HepG2 (cell line): ENCODE measurements around the gene MLX. TPM values are rescaled to one million over a fixed set of nuclear protein-coding genes. Genes with fewer than 3 reads are reported as not detected.

Experiments used
- AGO1 ChIP-seq: fragments of 200-400 bp; formaldehyde crosslinking; IDR thresholded peaks from 2 replicates; pipeline ENCODE4 v1.6.1; 2017; ENCODE audit warnings: mild to moderate bottlenecking, low read depth, low read length, moderate library complexity; ENCODE audit not compliant: poor library complexity, severe bottlenecking
- ARNT2 ChIP-seq: sonication (generic); formaldehyde crosslinking; IDR thresholded peaks from 2 replicates; pipeline ENCODE4 v1.8.0; 2022; ENCODE audit warnings: mild to moderate bottlenecking, low read depth, missing genetic modification reagents, moderate library complexity
- EP300 ChIP-seq, 3 experiments: sonication (generic) in 1 of 3; formaldehyde crosslinking in 1 of 3; IDR thresholded peaks; 2 replicates each; pipeline versions ENCODE4 v1.5.1 to v1.6.1; 2011 to 2020; ENCODE audit warnings: low read depth in 2 of 3, low read length in 2 of 3, borderline replicate concordance in 1 of 3, improper control_type of control experiment in 1 of 3, mild to moderate bottlenecking in 1 of 3, missing genetic modification reagents in 1 of 3, moderate library complexity in 1 of 3
- GABPB1 ChIP-seq: IDR thresholded peaks from 2 replicates; pipeline ENCODE4 v1.6.1; 2016; ENCODE audit warnings: mild to moderate bottlenecking, missing genetic modification reagents, moderate library complexity, missing compliant biosample characterization
- MLLT10 ChIP-seq: sonication (generic); formaldehyde crosslinking; IDR thresholded peaks from 2 replicates; pipeline ENCODE4 v1.4.0; 2020; ENCODE audit warnings: missing genetic modification reagents
- PREB ChIP-seq: sonication (generic); formaldehyde crosslinking; IDR thresholded peaks from 2 replicates; pipeline ENCODE4 v1.4.0; 2020; ENCODE audit warnings: missing genetic modification reagents
- SOX5 ChIP-seq: IDR thresholded peaks from 2 replicates; pipeline ENCODE4 v1.6.1; 2016; ENCODE audit warnings: borderline replicate concordance
- TCF7L2 ChIP-seq: IDR thresholded peaks from 2 replicates; pipeline ENCODE4 v1.6.1; 2011; ENCODE audit warnings: mild to moderate bottlenecking, low read depth, low read length, moderate library complexity
- THAP11 ChIP-seq: IDR thresholded peaks from 2 replicates; pipeline ENCODE4 v1.6.1; 2016; ENCODE audit warnings: missing biosample characterization, missing genetic modification reagents
- TP53 ChIP-seq: sonication (generic); formaldehyde crosslinking; conservative IDR thresholded peaks from 2 replicates; pipeline ENCODE4 v1.4.0; 2020; ENCODE audit warnings: missing genetic modification reagents
- ZNF564 ChIP-seq: sonication (generic); formaldehyde crosslinking; IDR thresholded peaks from 2 replicates; pipeline ENCODE4 v1.8.1; 2023; ENCODE audit warnings: mild to moderate bottlenecking, missing genetic modification reagents
- ZNF724P ChIP-seq: sonication (generic); formaldehyde crosslinking; IDR thresholded peaks from 2 replicates; pipeline ENCODE4 v1.8.0; 2022; ENCODE audit warnings: missing genetic modification reagents, borderline replicate concordance
- polyA plus RNA-seq, 8 experiments: library from polyadenylated mRNA; depleted of rRNA in 3 of 8; stranded (reverse) in 7 of 8; unstranded in 1 of 8; fragments of >200 nt; fragmentation: Illumina TruSeq in 4 of 8; extraction: Trizol in 4 of 8; gene quantifications; 2 replicates each; pipeline versions ENCODE4 v1.2.1 to v1.2.3, GENCODE V29; 2011 to 2016; ENCODE audit warnings: low read depth in 4 of 8, missing spikeins in 1 of 8, mixed read lengths in 1 of 8; ENCODE audit not compliant: insufficient read depth in 1 of 8
- total RNA-seq, 5 experiments: library from RNA; depleted of rRNA; stranded (reverse); fragments of >200 nt; fragmentation: Illumina TruSeq; extraction: Trizol; gene quantifications; 2 replicates each; pipeline ENCODE4 v1.2.3, GENCODE V29; 2016; ENCODE audit warnings: low read depth in 1 of 5
- TF ChIP-seq, protein P1 (sequence below): sonication (generic); formaldehyde crosslinking; IDR thresholded peaks from 2 replicates; pipeline ENCODE4 v1.5.1; 2020; ENCODE audit warnings: mild to moderate bottlenecking, missing genetic modification reagents, borderline replicate concordance
- TF ChIP-seq, protein P2 (sequence below): sonication (generic); formaldehyde crosslinking; IDR thresholded peaks from 2 replicates; pipeline ENCODE4 v1.4.0; 2020; ENCODE audit warnings: mild to moderate bottlenecking, missing genetic modification reagents
- TF ChIP-seq, protein P3 (sequence below): sonication (generic); formaldehyde crosslinking; IDR thresholded peaks from 2 replicates; pipeline ENCODE4 v1.9.0; 2021; ENCODE audit warnings: mild to moderate bottlenecking, missing genetic modification reagents

The MLX gene
- total and polyA plus RNA-seq, 2 of the 13 experiments (the other 11 are each of a cell fraction or from before 2014, with no cell fraction given) = 38.9 to 74.4 TPM

DNA sequence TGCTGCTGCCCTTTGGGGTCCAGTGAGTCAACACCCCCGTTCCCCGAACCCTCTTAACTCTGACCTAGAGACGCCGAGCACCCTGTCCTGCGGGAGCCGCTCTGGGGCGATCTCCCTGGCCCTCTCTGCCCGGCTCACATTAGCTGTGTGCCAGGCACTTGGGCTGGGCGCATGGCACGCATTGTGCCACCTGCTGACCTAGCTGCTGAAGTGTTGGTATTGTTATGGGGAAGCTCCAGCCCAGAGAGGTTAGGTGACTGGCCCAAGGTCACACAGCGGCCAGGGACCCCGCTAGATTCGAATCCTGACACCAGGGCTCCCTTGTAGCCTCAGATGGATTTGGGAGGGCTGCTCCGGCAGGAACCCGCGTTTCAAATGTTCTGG, 13.0 kb upstream of the MLX start (continued):
- TF ChIP-seq EP300 (IDR thresholded peaks at IDR 0.05; ENCODE audit: low read depth in 2 of 2, low read length in 2 of 2) (no peak), EP300 (CRISPR knock-in tag; IDR thresholded peaks at IDR 0.05; ENCODE audit: borderline replicate concordance) (no peak), PREB (CRISPR knock-in tag) (no peak), SOX5 (no peak), MLLT10 (no peak), ZNF564 (CRISPR knock-in tag) (no peak), THAP11 (CRISPR knock-in tag) (no peak), TCF7L2 (no peak), GABPB1 (CRISPR knock-in tag) (no peak), AGO1 (no peak), TP53 (CRISPR knock-in tag) (no peak), ARNT2 (no peak), ZNF724P (CRISPR knock-in tag) (no peak)
- TF ChIP-seq, protein P1, sequence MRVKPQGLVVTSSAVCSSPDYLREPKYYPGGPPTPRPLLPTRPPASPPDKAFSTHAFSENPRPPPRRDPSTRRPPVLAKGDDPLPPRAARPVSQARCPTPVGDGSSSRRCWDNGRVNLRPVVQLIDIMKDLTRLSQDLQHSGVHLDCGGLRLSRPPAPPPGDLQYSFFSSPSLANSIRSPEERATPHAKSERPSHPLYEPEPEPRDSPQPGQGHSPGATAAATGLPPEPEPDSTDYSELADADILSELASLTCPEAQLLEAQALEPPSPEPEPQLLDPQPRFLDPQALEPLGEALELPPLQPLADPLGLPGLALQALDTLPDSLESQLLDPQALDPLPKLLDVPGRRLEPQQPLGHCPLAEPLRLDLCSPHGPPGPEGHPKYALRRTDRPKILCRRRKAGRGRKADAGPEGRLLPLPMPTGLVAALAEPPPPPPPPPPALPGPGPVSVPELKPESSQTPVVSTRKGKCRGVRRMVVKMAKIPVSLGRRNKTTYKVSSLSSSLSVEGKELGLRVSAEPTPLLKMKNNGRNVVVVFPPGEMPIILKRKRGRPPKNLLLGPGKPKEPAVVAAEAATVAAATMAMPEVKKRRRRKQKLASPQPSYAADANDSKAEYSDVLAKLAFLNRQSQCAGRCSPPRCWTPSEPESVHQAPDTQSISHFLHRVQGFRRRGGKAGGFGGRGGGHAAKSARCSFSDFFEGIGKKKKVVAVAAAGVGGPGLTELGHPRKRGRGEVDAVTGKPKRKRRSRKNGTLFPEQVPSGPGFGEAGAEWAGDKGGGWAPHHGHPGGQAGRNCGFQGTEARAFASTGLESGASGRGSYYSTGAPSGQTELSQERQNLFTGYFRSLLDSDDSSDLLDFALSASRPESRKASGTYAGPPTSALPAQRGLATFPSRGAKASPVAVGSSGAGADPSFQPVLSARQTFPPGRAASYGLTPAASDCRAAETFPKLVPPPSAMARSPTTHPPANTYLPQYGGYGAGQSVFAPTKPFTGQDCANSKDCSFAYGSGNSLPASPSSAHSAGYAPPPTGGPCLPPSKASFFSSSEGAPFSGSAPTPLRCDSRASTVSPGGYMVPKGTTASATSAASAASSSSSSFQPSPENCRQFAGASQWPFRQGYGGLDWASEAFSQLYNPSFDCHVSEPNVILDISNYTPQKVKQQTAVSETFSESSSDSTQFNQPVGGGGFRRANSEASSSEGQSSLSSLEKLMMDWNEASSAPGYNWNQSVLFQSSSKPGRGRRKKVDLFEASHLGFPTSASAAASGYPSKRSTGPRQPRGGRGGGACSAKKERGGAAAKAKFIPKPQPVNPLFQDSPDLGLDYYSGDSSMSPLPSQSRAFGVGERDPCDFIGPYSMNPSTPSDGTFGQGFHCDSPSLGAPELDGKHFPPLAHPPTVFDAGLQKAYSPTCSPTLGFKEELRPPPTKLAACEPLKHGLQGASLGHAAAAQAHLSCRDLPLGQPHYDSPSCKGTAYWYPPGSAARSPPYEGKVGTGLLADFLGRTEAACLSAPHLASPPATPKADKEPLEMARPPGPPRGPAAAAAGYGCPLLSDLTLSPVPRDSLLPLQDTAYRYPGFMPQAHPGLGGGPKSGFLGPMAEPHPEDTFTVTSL (CRISPR knock-in tag) = no peak
- TF ChIP-seq, protein P2, sequence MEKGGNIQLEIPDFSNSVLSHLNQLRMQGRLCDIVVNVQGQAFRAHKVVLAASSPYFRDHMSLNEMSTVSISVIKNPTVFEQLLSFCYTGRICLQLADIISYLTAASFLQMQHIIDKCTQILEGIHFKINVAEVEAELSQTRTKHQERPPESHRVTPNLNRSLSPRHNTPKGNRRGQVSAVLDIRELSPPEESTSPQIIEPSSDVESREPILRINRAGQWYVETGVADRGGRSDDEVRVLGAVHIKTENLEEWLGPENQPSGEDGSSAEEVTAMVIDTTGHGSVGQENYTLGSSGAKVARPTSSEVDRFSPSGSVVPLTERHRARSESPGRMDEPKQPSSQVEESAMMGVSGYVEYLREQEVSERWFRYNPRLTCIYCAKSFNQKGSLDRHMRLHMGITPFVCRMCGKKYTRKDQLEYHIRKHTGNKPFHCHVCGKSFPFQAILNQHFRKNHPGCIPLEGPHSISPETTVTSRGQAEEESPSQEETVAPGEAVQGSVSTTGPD (CRISPR knock-in tag) = 0 out of 2 replicates have a peak, but pooled peaks have one; percentile 10
- TF ChIP-seq, protein P3, sequence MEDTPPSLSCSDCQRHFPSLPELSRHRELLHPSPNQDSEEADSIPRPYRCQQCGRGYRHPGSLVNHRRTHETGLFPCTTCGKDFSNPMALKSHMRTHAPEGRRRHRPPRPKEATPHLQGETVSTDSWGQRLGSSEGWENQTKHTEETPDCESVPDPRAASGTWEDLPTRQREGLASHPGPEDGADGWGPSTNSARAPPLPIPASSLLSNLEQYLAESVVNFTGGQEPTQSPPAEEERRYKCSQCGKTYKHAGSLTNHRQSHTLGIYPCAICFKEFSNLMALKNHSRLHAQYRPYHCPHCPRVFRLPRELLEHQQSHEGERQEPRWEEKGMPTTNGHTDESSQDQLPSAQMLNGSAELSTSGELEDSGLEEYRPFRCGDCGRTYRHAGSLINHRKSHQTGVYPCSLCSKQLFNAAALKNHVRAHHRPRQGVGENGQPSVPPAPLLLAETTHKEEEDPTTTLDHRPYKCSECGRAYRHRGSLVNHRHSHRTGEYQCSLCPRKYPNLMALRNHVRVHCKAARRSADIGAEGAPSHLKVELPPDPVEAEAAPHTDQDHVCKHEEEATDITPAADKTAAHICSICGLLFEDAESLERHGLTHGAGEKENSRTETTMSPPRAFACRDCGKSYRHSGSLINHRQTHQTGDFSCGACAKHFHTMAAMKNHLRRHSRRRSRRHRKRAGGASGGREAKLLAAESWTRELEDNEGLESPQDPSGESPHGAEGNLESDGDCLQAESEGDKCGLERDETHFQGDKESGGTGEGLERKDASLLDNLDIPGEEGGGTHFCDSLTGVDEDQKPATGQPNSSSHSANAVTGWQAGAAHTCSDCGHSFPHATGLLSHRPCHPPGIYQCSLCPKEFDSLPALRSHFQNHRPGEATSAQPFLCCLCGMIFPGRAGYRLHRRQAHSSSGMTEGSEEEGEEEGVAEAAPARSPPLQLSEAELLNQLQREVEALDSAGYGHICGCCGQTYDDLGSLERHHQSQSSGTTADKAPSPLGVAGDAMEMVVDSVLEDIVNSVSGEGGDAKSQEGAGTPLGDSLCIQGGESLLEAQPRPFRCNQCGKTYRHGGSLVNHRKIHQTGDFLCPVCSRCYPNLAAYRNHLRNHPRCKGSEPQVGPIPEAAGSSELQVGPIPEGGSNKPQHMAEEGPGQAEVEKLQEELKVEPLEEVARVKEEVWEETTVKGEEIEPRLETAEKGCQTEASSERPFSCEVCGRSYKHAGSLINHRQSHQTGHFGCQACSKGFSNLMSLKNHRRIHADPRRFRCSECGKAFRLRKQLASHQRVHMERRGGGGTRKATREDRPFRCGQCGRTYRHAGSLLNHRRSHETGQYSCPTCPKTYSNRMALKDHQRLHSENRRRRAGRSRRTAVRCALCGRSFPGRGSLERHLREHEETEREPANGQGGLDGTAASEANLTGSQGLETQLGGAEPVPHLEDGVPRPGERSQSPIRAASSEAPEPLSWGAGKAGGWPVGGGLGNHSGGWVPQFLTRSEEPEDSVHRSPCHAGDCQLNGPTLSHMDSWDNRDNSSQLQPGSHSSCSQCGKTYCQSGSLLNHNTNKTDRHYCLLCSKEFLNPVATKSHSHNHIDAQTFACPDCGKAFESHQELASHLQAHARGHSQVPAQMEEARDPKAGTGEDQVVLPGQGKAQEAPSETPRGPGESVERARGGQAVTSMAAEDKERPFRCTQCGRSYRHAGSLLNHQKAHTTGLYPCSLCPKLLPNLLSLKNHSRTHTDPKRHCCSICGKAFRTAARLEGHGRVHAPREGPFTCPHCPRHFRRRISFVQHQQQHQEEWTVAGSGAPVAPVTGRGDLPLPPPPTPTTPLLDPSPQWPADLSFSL (CRISPR knock-in tag) = no peak
